Spleen (tissue), 7 donors: ENCODE results near the gene ZNF747.

ENCODE experiments used
- POLR2A ChIP-seq, 3 donors: fragments of 450-650 bp; IDR thresholded peaks; one replicate each; pipeline ENCODE4 v1.5.1; 2017; ENCODE audit warnings: antibody characterized with exemption in 3 of 3, mild to moderate bottlenecking in 1 of 3
- TF ChIP-seq, protein P1 (sequence below), 11 experiments: fragments of 200-600 bp in 7 of 11; fragments of 450-650 bp in 4 of 11; sonication (generic) in 4 of 11; IDR thresholded peaks in 8 of 11; conservative IDR thresholded peaks in 3 of 11; 1 replicate in 7 of 11; 2 replicates in 4 of 11; pipeline versions ENCODE4 v1.4.0 to v1.8.0; 2016 to 2021; ENCODE audit warnings: antibody characterized with exemption in 11 of 11, inconsistent platforms in 4 of 11, mild to moderate bottlenecking in 1 of 11
- donor health status: DM: no; HTN: no; CAD: no; lungs with moderate emphysema.
- donor health status: DM: no; HTN: no; CAD: no.
- donor health status: DM: no; HTN: no; CAD: no.

DNA sequence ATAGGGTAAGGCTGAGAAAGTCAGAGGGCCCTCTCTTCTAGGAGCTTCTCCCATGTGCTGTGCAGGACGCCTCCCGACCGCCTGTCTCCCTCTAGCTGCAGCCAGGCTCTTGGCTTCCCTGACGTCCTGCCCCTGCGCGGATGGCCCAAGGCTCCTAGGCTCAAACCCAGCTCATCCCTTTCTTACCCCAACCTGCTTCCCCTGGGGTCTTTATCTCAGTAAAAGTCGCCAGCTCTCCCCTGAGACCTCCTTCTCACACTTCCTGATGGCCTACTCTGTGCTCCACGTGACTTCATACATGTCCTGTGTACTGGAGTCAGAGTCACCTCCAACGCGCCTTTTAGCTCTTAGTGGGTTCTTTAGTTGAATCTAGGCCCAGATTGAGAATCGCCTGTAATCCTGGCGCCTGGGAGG lies 1.1 kb upstream of the ZNF747 start:
- no peak for TF ChIP-seq POLR2A (IDR thresholded peaks at IDR 0.05)
- TF ChIP-seq, protein P1, sequence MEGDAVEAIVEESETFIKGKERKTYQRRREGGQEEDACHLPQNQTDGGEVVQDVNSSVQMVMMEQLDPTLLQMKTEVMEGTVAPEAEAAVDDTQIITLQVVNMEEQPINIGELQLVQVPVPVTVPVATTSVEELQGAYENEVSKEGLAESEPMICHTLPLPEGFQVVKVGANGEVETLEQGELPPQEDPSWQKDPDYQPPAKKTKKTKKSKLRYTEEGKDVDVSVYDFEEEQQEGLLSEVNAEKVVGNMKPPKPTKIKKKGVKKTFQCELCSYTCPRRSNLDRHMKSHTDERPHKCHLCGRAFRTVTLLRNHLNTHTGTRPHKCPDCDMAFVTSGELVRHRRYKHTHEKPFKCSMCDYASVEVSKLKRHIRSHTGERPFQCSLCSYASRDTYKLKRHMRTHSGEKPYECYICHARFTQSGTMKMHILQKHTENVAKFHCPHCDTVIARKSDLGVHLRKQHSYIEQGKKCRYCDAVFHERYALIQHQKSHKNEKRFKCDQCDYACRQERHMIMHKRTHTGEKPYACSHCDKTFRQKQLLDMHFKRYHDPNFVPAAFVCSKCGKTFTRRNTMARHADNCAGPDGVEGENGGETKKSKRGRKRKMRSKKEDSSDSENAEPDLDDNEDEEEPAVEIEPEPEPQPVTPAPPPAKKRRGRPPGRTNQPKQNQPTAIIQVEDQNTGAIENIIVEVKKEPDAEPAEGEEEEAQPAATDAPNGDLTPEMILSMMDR (IDR thresholded peaks at IDR 0.05 in 8 of 11, conservative IDR thresholded peaks at IDR 0.05 in 3 of 11): peak; percentile 23 to 80 (median 67)
